Raji (cell line): ENCODE measurements around the gene SLC7A6.

Experiments
- POLR2A ChIP-seq: IDR thresholded peaks from 2 replicates; pipeline ENCODE4 v1.6.1; 2011; ENCODE audit warnings: low read depth, low read length, control low read depth; ENCODE audit not compliant: insufficient read depth

Gene SLC7A6

GRCh38 chr16:68263559-68264127 lies 683 bp upstream of the SLC7A6 start:
- TF ChIP-seq POLR2A: no peak

GRCh38 chr16:68265078-68265920 lies 973 bp downstream of the SLC7A6 start:
- TF ChIP-seq POLR2A: no peak

- no peak for TF ChIP-seq POLR2A
Measured at GRCh38 chr16:68267612-68268405, 3.5 kb downstream of the SLC7A6 start.

GRCh38 chr16:68269793-68270192 lies 5.5 kb downstream of the SLC7A6 start:
- TF ChIP-seq POLR2A: no peak

- no peak for TF ChIP-seq POLR2A
Measured at GRCh38 chr16:68270353-68270752, 6.0 kb downstream of the SLC7A6 start.

GRCh38 chr16:68272507-68273209 lies 8.3 kb downstream of the SLC7A6 start:
- TF ChIP-seq POLR2A: no peak

GRCh38 chr16:68273459-68273858 lies 9.1 kb downstream of the SLC7A6 start:
- no peak for TF ChIP-seq POLR2A

GRCh38 chr16:68273896-68274295 lies 9.6 kb downstream of the SLC7A6 start:
- no peak for TF ChIP-seq POLR2A

GRCh38 chr16:68274441-68274840 lies 10.1 kb downstream of the SLC7A6 start:
- no peak for TF ChIP-seq POLR2A

GRCh38 chr16:68275611-68276191 lies 11.4 kb downstream of the SLC7A6 start:
- no peak for TF ChIP-seq POLR2A

- no peak for TF ChIP-seq POLR2A
Measured at GRCh38 chr16:68276223-68276622, 11.9 kb downstream of the SLC7A6 start.

- no peak for TF ChIP-seq POLR2A
Measured at GRCh38 chr16:68279726-68280558, 15.6 kb downstream of the SLC7A6 start.

GRCh38 chr16:68281368-68282063 lies 17.2 kb downstream of the SLC7A6 start:
- TF ChIP-seq POLR2A: no peak

GRCh38 chr16:68282064-68282452 lies 17.7 kb downstream of the SLC7A6 start:
- TF ChIP-seq POLR2A: no peak

- TF ChIP-seq POLR2A: no peak
Measured at GRCh38 chr16:68283346-68283745, 19.0 kb downstream of the SLC7A6 start.
